PFSK-1 (cell line): ENCODE results near the gene FYN.

Experiments used
- POLR2AphosphoS5 ChIP-seq: IDR thresholded peaks from 2 replicates; pipeline ENCODE4 v1.6.1; 2012; ENCODE audit warnings: low read depth, mild to moderate bottlenecking, control low read depth, low read length, moderate library complexity
- SIN3A ChIP-seq: IDR thresholded peaks from 2 replicates; pipeline ENCODE4 v1.6.1; 2012; ENCODE audit warnings: mild to moderate bottlenecking, low read length, moderate library complexity, borderline replicate concordance; ENCODE audit not compliant: insufficient read depth
- TAF1 ChIP-seq: IDR thresholded peaks from 2 replicates; pipeline ENCODE4 v1.6.1; 2012; ENCODE audit warnings: low read length, control low read depth, borderline replicate concordance; ENCODE audit not compliant: insufficient read depth
- TF ChIP-seq, protein P1 (sequence below), 2 experiments: IDR thresholded peaks; 2 replicates each; pipeline versions ENCODE4 v1.6.1 to v1.8.0; 2011 to 2012; ENCODE audit warnings: low read depth in 2 of 2, low read length in 2 of 2, control low read depth in 1 of 2, inconsistent platforms in 1 of 2, mild to moderate bottlenecking in 1 of 2, moderate library complexity in 1 of 2; ENCODE audit not compliant: insufficient read depth in 1 of 2

DNA sequence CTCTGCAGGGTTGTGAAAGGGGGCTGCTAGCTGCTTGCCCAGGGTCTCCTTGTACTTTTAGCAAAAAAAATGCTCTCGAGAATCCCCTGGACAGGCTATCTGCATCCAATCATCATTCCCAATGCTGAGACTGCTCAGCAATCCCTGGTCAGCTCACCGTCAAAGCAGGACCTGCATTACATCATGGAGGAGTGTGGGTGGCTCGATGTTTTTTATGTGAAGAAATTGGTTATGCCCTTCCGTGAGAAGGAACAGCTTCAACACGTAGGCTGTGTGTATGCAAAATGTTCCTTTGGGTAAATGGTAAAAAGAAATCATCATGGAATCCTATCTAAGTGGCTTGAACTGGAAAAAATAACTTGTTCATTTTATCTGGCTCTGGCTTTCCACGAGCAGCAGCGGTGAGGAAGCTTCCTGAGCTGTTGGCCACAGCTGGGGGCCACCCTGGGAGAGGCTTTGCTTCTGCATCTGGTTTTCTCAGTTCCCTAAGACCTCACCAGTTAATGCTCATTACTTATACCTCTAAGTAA, 111.4 kb downstream of the FYN start:
- no peak for TF ChIP-seq POLR2AphosphoS5
- TF ChIP-seq TAF1, result no peak
- TF ChIP-seq SIN3A, result no peak
- TF ChIP-seq, protein P1, sequence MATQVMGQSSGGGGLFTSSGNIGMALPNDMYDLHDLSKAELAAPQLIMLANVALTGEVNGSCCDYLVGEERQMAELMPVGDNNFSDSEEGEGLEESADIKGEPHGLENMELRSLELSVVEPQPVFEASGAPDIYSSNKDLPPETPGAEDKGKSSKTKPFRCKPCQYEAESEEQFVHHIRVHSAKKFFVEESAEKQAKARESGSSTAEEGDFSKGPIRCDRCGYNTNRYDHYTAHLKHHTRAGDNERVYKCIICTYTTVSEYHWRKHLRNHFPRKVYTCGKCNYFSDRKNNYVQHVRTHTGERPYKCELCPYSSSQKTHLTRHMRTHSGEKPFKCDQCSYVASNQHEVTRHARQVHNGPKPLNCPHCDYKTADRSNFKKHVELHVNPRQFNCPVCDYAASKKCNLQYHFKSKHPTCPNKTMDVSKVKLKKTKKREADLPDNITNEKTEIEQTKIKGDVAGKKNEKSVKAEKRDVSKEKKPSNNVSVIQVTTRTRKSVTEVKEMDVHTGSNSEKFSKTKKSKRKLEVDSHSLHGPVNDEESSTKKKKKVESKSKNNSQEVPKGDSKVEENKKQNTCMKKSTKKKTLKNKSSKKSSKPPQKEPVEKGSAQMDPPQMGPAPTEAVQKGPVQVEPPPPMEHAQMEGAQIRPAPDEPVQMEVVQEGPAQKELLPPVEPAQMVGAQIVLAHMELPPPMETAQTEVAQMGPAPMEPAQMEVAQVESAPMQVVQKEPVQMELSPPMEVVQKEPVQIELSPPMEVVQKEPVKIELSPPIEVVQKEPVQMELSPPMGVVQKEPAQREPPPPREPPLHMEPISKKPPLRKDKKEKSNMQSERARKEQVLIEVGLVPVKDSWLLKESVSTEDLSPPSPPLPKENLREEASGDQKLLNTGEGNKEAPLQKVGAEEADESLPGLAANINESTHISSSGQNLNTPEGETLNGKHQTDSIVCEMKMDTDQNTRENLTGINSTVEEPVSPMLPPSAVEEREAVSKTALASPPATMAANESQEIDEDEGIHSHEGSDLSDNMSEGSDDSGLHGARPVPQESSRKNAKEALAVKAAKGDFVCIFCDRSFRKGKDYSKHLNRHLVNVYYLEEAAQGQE (IDR thresholded peaks at IDR 0.05; ENCODE audit: insufficient read depth in 1 of 2, low read depth in 2 of 2, low read length in 2 of 2), result no peak
